ENCODE data around the gene CHCHD3.

- no peak for TF ChIP-seq RCOR1 (IDR thresholded peaks at IDR 0.05; ENCODE audit: low read depth, low read length)
- no peak for TF ChIP-seq POLR2A (IDR thresholded peaks at IDR 0.05; ENCODE audit: low read length)
- TF ChIP-seq CTCF (IDR thresholded peaks at IDR 0.05) = no peak
- TF ChIP-seq, protein P1, sequence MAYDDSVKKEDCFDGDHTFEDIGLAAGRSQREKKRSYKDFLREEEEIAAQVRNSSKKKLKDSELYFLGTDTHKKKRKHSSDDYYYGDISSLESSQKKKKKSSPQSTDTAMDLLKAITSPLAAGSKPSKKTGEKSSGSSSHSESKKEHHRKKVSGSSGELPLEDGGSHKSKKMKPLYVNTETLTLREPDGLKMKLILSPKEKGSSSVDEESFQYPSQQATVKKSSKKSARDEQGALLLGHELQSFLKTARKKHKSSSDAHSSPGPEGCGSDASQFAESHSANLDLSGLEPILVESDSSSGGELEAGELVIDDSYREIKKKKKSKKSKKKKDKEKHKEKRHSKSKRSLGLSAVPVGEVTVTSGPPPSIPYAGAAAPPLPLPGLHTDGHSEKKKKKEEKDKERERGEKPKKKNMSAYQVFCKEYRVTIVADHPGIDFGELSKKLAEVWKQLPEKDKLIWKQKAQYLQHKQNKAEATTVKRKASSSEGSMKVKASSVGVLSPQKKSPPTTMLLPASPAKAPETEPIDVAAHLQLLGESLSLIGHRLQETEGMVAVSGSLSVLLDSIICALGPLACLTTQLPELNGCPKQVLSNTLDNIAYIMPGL (CRISPR knock-in tag; IDR thresholded peaks at IDR 0.05; ENCODE audit: borderline replicate concordance) = no peak
- TF ChIP-seq RAD21 (conservative IDR thresholded peaks at IDR 0.05 in 1 of 2, IDR thresholded peaks at IDR 0.05 in 1 of 2) = no peak
- TF ChIP-seq KDM1A (IDR thresholded peaks at IDR 0.05; ENCODE audit: low read depth) = no peak
- TF ChIP-seq, protein P2, sequence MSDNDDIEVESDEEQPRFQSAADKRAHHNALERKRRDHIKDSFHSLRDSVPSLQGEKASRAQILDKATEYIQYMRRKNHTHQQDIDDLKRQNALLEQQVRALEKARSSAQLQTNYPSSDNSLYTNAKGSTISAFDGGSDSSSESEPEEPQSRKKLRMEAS (IDR thresholded peaks at IDR 0.05) = no peak
- no peak for TF ChIP-seq TP53 (CRISPR knock-in tag; IDR thresholded peaks at IDR 0.05)
- TF ChIP-seq JUN (IDR thresholded peaks at IDR 0.05) = no peak
- TF ChIP-seq NFE2L2 (conservative IDR thresholded peaks at IDR 0.05; ENCODE audit: low read length) = no peak
- TF ChIP-seq JUNB (IDR thresholded peaks at IDR 0.05) = no peak
- TF ChIP-seq NPAS2 (CRISPR knock-in tag; IDR thresholded peaks at IDR 0.05; ENCODE audit: borderline replicate concordance) = no peak
- TF ChIP-seq EP300 (IDR thresholded peaks at IDR 0.05) = no peak
- no peak for TF ChIP-seq MAFK (IDR thresholded peaks at IDR 0.05; ENCODE audit: partially characterized antibody)
Observed at GRCh38 chr7:133102276-133103060, 20.6 kb upstream of the CHCHD3 start.
